SU-DHL-6 (cell line): ENCODE results near the gene EIF3J.
A peak's percentile ranks its signal among the peaks of the same experiment; 100 is the strongest.

Experiments used
- H2AFZ ChIP-seq: fragments of 200-600 bp; sonication (generic); 2 replicates; pipeline ENCODE4 v1.6.1; 2014; ENCODE audit warnings: low read depth, mild to moderate bottlenecking, moderate library complexity, mixed read lengths, antibody characterized with exemption, low read length; ENCODE audit not compliant: severe bottlenecking
- H3F3A ChIP-seq: fragments of 200-600 bp; shearing (Covaris generic); 2 replicates; pipeline ENCODE4 v1.6.0; 2016; ENCODE audit warnings: antibody characterized with exemption, mild to moderate bottlenecking; ENCODE audit not compliant: insufficient read depth
- H3K27ac ChIP-seq: fragments of 200-600 bp; sonication (generic); 2 replicates; pipeline ENCODE4 v1.5.1; 2016; ENCODE audit warnings: low read depth, mild to moderate bottlenecking, low read length, moderate library complexity, mixed read lengths
- H3K27me3 ChIP-seq: fragments of 200-600 bp; sonication (generic), shearing (Covaris generic); 2 replicates; pipeline ENCODE4 v1.6.0; 2014; ENCODE audit warnings: mild to moderate bottlenecking, low read length
- H3K36me3 ChIP-seq: fragments of 200-600 bp; sonication (generic); 2 replicates; pipeline ENCODE4 v1.6.1; 2014; ENCODE audit warnings: mild to moderate bottlenecking, low read length, mixed read lengths
- H3K4me2 ChIP-seq: fragments of 300-600, 200-600 bp; shearing (Covaris generic), sonication (generic); 2 replicates; pipeline ENCODE4 v1.6.0; 2014; ENCODE audit warnings: low read length, low read depth, mild to moderate bottlenecking; ENCODE audit not compliant: poor library complexity, severe bottlenecking
- H3K4me3 ChIP-seq: fragments of 200-600 bp; sonication (generic); 2 replicates; pipeline ENCODE4 v1.5.1; 2014; ENCODE audit warnings: antibody characterized with exemption, low read length, mild to moderate bottlenecking, mixed read lengths; ENCODE audit not compliant: insufficient read depth, poor library complexity, severe bottlenecking
- H3K79me2 ChIP-seq: fragments of 200-600 bp; sonication (generic); 2 replicates; pipeline ENCODE4 v1.6.1; 2014; ENCODE audit warnings: mild to moderate bottlenecking, low read length, moderate library complexity; ENCODE audit not compliant: insufficient read depth
- H3K9ac ChIP-seq: fragments of 200-600 bp; sonication (generic); 2 replicates; pipeline ENCODE4 v1.7.0; 2014; ENCODE audit warnings: mild to moderate bottlenecking, low read length
- H3K9me2 ChIP-seq: fragments of 200-600 bp; sonication (generic); replicated peaks from 2 replicates; pipeline ENCODE4 v1.6.1; 2014; ENCODE audit warnings: low read length; ENCODE audit not compliant: insufficient read depth
- H3K9me3 ChIP-seq: fragments of 200-600 bp; sonication (generic); 2 replicates; pipeline ENCODE4 v1.6.1; 2014; ENCODE audit warnings: low read length, mixed read lengths; ENCODE audit not compliant: insufficient read depth
- H4K20me1 ChIP-seq: fragments of 200-600 bp; sonication (generic); 2 replicates; pipeline ENCODE4 v1.6.1; 2014; ENCODE audit warnings: low read depth, mild to moderate bottlenecking, antibody characterized with exemption, low read length, moderate library complexity, mixed read lengths
- EZH2phosphoT487 ChIP-seq: fragments of 200-600 bp; sonication (generic), shearing (Covaris generic); conservative IDR thresholded peaks from 2 replicates; pipeline ENCODE4 v1.6.1; 2018; ENCODE audit warnings: mild to moderate bottlenecking, antibody characterized with exemption, low read length, moderate library complexity, mixed read lengths
- TF ChIP-seq, protein P1 (sequence below): fragments of 200-600 bp; sonication (generic); IDR thresholded peaks from one replicate; pipeline ENCODE4 v1.5.1; 2017; ENCODE audit warnings: antibody characterized with exemption, mild to moderate bottlenecking, low read length, moderate library complexity; ENCODE audit not compliant: insufficient read depth, poor library complexity, severe bottlenecking

EIF3J gene

DNA sequence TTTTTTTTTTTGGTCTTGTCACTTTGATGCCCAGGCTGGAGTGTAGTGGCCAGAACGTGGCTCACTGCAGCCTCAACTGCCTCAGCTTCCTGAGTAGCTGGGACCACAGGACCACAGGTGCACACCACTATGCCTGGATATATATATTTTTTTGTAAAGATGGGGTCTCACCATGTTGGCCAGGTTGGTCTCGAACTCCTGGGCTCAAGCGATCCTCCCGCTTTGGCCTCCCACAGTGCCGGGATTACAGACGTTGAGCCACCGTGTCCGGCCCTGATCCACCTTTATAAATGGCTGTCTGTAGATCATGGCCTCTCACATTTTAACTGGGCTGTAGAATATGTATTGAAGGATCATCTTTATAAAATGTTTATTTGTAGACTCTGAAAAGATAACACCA, 1.9 kb upstream of the EIF3J start:
- Histone ChIP-seq H3K27me3 (no peaks in the 10 kb centered on the region), H3K4me3 (no peak overlapping the region), H3K36me3 (peaks cover 5% of the 10 kb centered on the region; the same call in 1 of the 2 replicates), H2AFZ (no peak overlapping the region), H3F3A (peaks cover 15% of the 10 kb centered on the region), H4K20me1 (0 out of 2 replicates have a peak, but pooled peaks cover 4% of the 10 kb centered on the region), H3K9me2 (no peaks in the 10 kb centered on the region), H3K79me2 (peaks cover 29% of the 10 kb centered on the region), H3K27ac (no peak overlapping the region), H3K9me3 (no peaks in the 10 kb centered on the region), H3K9ac (no peak overlapping the region), H3K4me2 (no peak overlapping the region)
- TF ChIP-seq, protein P1, sequence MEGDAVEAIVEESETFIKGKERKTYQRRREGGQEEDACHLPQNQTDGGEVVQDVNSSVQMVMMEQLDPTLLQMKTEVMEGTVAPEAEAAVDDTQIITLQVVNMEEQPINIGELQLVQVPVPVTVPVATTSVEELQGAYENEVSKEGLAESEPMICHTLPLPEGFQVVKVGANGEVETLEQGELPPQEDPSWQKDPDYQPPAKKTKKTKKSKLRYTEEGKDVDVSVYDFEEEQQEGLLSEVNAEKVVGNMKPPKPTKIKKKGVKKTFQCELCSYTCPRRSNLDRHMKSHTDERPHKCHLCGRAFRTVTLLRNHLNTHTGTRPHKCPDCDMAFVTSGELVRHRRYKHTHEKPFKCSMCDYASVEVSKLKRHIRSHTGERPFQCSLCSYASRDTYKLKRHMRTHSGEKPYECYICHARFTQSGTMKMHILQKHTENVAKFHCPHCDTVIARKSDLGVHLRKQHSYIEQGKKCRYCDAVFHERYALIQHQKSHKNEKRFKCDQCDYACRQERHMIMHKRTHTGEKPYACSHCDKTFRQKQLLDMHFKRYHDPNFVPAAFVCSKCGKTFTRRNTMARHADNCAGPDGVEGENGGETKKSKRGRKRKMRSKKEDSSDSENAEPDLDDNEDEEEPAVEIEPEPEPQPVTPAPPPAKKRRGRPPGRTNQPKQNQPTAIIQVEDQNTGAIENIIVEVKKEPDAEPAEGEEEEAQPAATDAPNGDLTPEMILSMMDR: no peak
- no peak for TF ChIP-seq EZH2phosphoT487

DNA sequence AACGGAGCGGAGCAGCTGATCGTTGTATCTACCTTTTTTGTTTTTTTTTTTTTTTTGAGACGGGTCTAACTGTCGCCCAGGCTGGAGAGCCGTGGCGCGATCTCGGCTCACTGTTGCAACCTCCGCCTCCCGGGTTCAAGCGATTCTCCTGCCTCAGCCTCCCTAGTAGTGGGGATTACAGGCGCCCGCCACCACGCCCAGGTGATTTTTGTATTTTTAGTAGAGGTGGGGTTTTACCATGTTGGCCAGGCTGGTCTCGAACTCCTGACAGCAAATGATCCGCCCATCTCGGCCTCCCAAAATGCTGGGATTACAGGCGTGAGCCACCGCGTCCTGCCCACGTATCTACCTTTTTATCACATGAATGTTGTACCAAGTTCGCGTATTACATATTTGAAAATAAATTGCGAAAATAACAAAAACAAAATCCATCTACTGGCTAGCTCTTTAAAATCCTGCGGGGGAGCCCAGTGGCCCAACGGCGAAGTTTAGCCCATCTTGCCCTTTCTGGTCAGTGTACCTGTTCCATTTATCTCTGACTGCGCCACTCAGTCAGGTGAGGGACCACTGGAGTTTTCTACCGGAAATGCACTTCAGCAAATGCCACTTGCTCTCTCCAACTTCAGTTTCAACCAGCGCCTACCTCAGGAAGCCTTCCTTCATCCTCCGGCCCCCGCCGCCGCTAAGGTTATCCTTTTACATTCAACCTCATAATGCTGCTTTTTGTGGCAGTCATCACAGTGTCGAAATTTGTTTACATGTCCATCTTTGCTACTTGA, 1.2 kb upstream of the EIF3J start:
- Histone ChIP-seq H3K9ac (peak overlapping the region; percentile 99), H3K27ac (peak overlapping the region; percentile 42), H4K20me1 (peaks cover 7% of the 10 kb centered on the region; the same call in 1 of the 2 replicates), H3K9me3 (no peaks in the 10 kb centered on the region), H3K79me2 (peaks cover 34% of the 10 kb centered on the region), H3K4me2 (peak overlapping the region; percentile 77), H3K27me3 (no peaks in the 10 kb centered on the region), H3F3A (peaks cover 11% of the 10 kb centered on the region), H3K4me3 (peak overlapping the region; percentile 63), H3K36me3 (peaks cover 8% of the 10 kb centered on the region), H2AFZ (peak overlapping the region; percentile 76), H3K9me2 (no peaks in the 10 kb centered on the region)
- TF ChIP-seq, protein P1: no peak
- no peak for TF ChIP-seq EZH2phosphoT487

DNA sequence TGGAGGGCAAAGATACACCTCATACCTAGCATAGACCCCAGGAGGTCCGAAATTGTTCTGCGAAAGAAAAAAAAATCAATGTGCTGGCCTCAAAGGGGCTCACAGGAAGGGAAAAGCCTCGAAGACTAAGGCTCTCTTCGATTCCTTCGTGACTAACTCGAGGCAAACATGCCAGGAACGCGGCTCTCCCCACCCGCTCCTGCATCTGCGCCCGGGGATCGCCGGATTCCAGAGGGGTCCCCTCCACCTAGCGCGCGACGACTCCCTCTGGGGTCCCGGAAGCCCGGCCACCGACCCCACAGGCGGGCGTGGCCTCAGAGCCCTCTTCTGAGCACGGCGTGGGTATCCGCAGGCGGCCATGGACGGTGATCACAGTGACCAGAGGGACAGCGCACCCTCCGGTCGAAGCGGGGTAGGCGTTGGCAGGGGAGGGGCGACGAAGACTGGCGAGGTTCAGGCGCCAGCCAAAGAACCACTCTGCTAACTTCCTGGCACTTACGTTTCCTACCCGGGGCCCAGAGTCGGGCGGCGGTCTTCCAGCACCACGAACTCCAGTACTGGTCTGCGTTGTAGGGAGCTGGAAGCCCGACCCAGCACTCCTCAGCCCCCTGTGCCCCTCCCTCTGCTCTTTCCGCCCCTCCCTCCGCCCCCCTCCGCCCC, 515 bp upstream of the EIF3J start:
- peaks cover 10% of the 10 kb centered on the region; the same call in 1 of the 2 replicates for H4K20me1 ChIP-seq
- H3K9me2 ChIP-seq: no peaks in the 10 kb centered on the region
- peak overlapping the region; percentile 76 for H2AFZ ChIP-seq
- H3K27me3 ChIP-seq: no peaks in the 10 kb centered on the region
- TF ChIP-seq, protein P1: peak; percentile 10
- no peak for TF ChIP-seq EZH2phosphoT487
- H3K4me3 ChIP-seq: peak overlapping the region; percentile 63
- peaks cover 9% of the 10 kb centered on the region for H3F3A ChIP-seq
- H3K79me2 ChIP-seq: peaks cover 42% of the 10 kb centered on the region
- no peaks in the 10 kb centered on the region for H3K9me3 ChIP-seq
- peak overlapping the region; percentile 99 for H3K9ac ChIP-seq
- peak overlapping the region; percentile 77 for H3K4me2 ChIP-seq
- peaks cover 12% of the 10 kb centered on the region for H3K36me3 ChIP-seq
- peak overlapping the region; percentile 42 for H3K27ac ChIP-seq
